Activated naive CD8-positive, alpha-beta T cell treated with anti-CD3 and anti-CD28 coated beads for 36 hours (primary cell): ENCODE measurements around the gene BGN. TPM values are rescaled to one million over a fixed set of nuclear protein-coding genes. Genes with fewer than 3 reads are reported as not detected.

Experiments used
- DNase-seq: peaks from one replicate; pipeline ENCODE4 v3.0.0; 2021
- H3K27ac Mint-ChIP-seq: one replicate; pipeline ENCODE4 v1.8.0; 2022; ENCODE audit warnings: mild to moderate bottlenecking, moderate library complexity, mixed read lengths
- H3K27me3 Mint-ChIP-seq: one replicate; pipeline ENCODE4 v1.8.0; 2022; ENCODE audit warnings: mild to moderate bottlenecking, mixed read lengths
- H3K36me3 Mint-ChIP-seq: one replicate; pipeline ENCODE4 v1.8.0; 2021; ENCODE audit warnings: mild to moderate bottlenecking, mixed read lengths
- H3K4me1 Mint-ChIP-seq: one replicate; pipeline ENCODE4 v1.8.0; 2021; ENCODE audit warnings: mixed read lengths
- H3K4me3 Mint-ChIP-seq: one replicate; pipeline ENCODE4 v1.8.0; 2022; ENCODE audit warnings: mild to moderate bottlenecking, moderate library complexity, mixed read lengths
- H3K9me3 Mint-ChIP-seq: one replicate; pipeline ENCODE4 v1.8.0; 2022; ENCODE audit warnings: mixed read lengths
- total RNA-seq, 2 experiments: library from RNA; stranded (reverse); gene quantifications; one replicate each; pipeline ENCODE4 v1.2.3, GENCODE V29; 2021

BGN gene
- total RNA-seq, result not detected

GRCh38 chrX:153494541-153495361, at the start of gene BGN:
Gene BGN, plus strand, starts transcription at chrX:153494980. Its CDS starts 9,652 bp downstream, at chrX:153504632.
- Mint-ChIP-seq H3K9me3 (no peaks in the 10 kb centered on the region), H3K27me3 (peaks cover 5% of the 10 kb centered on the region), H3K4me1 (no peaks in the 10 kb centered on the region), H3K36me3 (no peaks in the 10 kb centered on the region), H3K4me3 (no peak within 1 kb of the TSS), H3K27ac (no peak within 1 kb of the TSS)
- peak; percentile 11 for DNase-seq

DNA sequence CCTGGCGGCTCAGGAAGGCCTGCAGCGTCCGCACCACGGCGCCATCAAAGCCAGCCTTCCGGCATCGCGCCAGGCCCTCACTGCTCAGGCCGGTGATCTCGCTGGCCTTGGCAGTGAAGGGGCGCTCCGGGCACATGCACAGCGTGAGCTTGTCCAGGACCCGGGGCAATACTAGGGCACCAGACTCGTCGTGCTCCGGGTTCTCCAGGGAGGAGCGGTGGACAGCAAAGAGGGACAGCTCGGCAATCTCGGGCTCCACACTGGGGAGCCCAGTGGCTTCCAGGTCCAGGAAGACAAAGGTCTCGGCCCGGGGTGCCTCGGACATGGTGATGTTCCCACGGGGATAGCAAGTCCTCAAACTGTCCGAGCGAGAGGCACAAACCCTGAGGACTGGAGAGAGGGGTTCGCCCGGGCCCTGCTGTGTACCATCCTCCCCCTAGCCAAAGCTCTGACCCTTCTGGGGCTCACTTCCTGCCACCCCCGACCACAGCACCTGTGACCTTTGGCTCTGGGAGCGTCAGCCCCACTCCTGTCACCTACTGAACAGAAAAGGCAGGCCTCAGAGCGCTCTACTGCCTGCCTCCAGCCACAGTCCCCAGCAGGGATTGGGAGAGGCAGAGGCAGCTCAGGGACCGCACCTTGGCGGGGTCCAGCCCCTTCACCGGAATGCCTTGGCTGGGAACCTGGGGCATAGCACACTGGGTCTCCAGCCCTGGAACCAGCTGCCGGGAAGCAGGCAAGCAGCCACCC, 49.5 kb upstream of the BGN start:
- Mint-ChIP-seq H3K9me3 (no peaks in the 10 kb centered on the region), H3K4me1 (no peaks in the 10 kb centered on the region), H3K4me3 (no peak overlapping the region), H3K27me3 (no peaks in the 10 kb centered on the region), H3K27ac (no peak overlapping the region), H3K36me3 (no peaks in the 10 kb centered on the region)
- DNase-seq, result no peak

GRCh38 chrX:153445856-153446635, 48.7 kb upstream of the BGN start, which contains the start of gene TREX2:
Gene TREX2, minus strand, starts transcription at chrX:153446056. Its CDS starts 626 bp downstream, at chrX:153445430.
- Mint-ChIP-seq H3K27ac (no peak within 1 kb of the TSS), H3K27me3 (no peaks in the 10 kb centered on the region), H3K9me3 (no peaks in the 10 kb centered on the region), H3K4me3 (no peak within 1 kb of the TSS), H3K36me3 (no peaks in the 10 kb centered on the region), H3K4me1 (no peaks in the 10 kb centered on the region)
- no peak for DNase-seq

GRCh38 chrX:153446636-153446936, 48.2 kb upstream of the BGN start:
- no peak for DNase-seq
- Mint-ChIP-seq H3K4me3 (no peak overlapping the region), H3K9me3 (no peaks in the 10 kb centered on the region), H3K27me3 (no peaks in the 10 kb centered on the region), H3K27ac (no peak overlapping the region), H3K36me3 (no peaks in the 10 kb centered on the region), H3K4me1 (no peaks in the 10 kb centered on the region)

DNA sequence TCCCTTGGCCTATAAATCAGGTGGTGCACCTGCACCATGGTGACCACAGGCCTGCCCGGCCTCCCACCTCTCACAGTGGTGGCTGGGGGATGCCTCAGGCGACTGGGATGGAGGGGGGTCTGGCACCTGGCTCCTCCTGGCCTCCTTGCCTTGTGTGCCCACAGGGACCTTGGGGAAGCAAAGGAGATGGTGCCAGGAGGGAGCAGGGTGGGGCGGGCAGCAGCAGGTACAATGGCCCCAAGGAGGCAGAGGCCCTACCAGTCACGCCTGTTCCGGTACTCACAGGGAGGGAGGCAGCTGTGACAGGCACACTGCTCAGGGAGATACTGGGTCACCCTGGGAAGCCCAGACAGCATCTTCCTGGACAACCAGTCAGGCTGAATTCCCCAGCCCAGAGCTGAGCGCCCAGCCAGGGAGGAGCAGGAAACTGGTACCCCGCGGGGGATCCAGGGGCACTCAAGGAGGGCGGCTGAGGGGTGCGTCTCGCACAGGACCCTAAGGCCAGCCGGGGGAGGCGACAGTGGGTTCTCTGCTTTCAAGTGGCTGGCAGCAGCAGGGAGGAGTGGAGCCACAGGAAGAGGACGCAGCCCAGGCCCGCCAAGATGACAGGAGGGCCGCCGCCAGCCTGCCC, 47.7 kb upstream of the BGN start:
- Mint-ChIP-seq H3K4me1 (no peaks in the 10 kb centered on the region), H3K9me3 (no peaks in the 10 kb centered on the region), H3K4me3 (no peak overlapping the region), H3K27me3 (no peaks in the 10 kb centered on the region), H3K27ac (no peak overlapping the region), H3K36me3 (no peaks in the 10 kb centered on the region)
- no peak for DNase-seq

DNA sequence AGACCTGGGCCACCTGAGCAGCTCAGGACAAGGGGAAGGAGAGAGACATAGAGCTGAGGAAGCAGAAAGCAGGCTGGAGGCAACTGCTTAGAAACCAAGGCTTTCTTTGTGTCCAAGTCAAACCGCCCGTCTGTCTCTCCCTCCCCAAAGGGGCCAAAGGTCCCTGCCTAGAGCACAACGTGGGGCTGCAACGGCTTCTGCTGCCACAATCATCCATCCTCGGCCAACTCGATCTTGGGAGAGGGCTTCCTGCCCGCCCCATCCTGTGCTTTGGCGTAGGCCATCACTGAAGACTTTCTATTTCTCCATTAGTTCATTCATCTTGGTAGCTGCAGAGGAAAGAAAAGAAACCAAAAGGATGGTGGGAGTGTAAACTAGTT, 47.2 kb upstream of the BGN start:
- no peak overlapping the region for H3K4me3 Mint-ChIP-seq
- H3K4me1 Mint-ChIP-seq, result no peaks in the 10 kb centered on the region
- no peak for DNase-seq
- H3K27ac Mint-ChIP-seq, result no peak overlapping the region
- H3K27me3 Mint-ChIP-seq, result no peaks in the 10 kb centered on the region
- H3K9me3 Mint-ChIP-seq, result no peaks in the 10 kb centered on the region
- no peaks in the 10 kb centered on the region for H3K36me3 Mint-ChIP-seq

DNA sequence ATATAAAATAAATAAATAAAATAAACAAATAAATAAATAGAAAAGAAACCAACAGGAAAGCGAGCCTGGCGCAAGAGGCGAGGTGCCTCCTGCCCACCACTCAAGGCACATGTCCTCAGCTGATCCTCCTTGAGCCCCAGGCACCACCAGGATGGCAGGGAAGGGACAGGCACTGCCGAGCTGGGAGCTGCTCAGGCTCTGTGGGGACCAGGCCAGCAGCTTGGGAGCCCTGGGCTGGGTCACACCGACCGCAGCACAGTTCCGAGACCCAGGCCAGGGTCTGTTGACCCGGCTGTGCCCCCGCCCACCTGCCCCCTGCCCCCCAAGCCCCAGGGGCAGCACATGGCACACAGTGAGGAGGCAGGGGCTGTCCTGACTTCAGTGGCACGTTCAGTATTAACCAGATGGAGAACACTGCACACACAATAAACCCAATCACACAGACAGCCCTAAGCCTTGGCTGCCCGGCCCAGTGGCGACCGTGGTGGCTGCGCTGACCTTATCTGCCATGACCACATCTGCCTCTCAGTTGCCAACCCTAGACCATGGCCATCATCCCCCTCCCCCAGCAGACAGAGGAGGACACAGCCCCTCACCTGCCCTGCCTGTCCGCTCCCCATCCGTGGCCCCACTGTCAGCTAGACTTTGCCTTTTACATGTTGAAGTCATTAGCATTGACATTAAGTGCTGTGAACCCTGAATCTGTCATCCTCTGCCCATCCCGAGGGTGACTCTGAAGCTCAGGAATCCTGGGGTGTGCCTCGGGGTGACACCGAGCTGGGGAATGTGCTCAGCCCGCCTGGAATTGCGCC, 46.0 kb upstream of the BGN start:
- Mint-ChIP-seq H3K4me3 (no peak overlapping the region), H3K9me3 (no peaks in the 10 kb centered on the region), H3K27ac (no peak overlapping the region), H3K27me3 (no peaks in the 10 kb centered on the region), H3K4me1 (no peaks in the 10 kb centered on the region), H3K36me3 (no peaks in the 10 kb centered on the region)
- DNase-seq, result no peak

DNA sequence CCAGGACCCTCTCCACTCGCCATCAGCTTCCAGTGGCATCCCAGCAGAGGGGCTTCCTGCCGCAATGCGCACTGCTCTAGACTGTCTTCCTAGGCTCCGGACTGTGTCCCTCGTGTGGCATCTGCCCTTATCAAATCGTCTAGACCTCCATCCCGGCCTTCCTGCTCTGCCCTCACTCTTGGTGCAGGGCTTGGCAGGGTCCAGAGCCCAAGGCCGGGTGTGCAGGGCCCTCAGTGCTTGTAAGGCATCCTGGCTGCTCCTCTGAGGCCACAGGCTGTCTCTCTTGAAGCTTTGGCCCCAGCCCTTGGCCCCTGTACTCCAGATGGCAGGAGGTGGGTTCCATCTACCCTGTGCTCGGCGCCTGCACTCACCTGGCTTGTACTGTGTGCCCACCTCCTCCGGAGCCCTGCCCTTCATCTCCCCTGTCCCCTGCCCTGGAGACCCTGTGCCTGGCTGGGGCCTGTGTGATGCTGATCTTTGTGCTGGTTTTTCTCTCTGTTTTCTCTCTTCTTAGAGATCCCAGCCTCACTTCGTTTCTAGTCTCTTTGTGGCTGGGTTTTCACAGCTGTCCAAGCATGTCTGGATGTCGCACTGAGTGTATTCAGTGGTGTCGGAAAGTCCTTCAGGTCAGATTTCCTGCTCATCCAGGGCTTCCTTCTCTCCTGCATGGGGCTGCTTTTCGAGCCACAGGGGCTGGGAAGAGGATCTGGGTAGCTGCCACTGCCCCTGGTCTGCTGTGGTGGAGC, 45.2 kb upstream of the BGN start:
- Mint-ChIP-seq H3K27me3 (no peaks in the 10 kb centered on the region), H3K4me3 (no peak overlapping the region), H3K4me1 (no peaks in the 10 kb centered on the region), H3K27ac (no peak overlapping the region), H3K9me3 (no peaks in the 10 kb centered on the region), H3K36me3 (no peaks in the 10 kb centered on the region)
- no peak for DNase-seq

GRCh38 chrX:153450114-153450948, 44.4 kb upstream of the BGN start:
- no peaks in the 10 kb centered on the region for H3K27me3 Mint-ChIP-seq
- no peak for DNase-seq
- H3K27ac Mint-ChIP-seq, result no peak overlapping the region
- no peaks in the 10 kb centered on the region for H3K4me1 Mint-ChIP-seq
- no peak overlapping the region for H3K4me3 Mint-ChIP-seq
- H3K9me3 Mint-ChIP-seq, result no peaks in the 10 kb centered on the region
- no peaks in the 10 kb centered on the region for H3K36me3 Mint-ChIP-seq

DNA sequence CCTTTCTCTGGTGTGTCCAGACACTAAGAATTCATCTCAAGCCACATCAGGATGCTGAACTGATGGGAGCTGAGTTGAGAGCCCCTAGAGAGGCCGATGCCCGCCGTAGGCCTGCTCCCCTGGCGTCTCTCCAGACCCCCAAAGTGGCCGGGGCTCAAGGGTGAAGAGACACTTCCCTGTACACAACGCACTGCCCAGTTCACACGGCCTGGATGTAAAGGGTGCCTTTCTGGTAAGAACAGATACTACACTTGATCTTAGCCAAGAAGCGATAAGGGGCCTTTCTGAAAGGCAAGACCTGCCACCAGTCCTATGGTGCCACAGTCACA, 43.9 kb upstream of the BGN start:
- H3K4me3 Mint-ChIP-seq, result no peak overlapping the region
- no peaks in the 10 kb centered on the region for H3K27me3 Mint-ChIP-seq
- H3K4me1 Mint-ChIP-seq, result no peaks in the 10 kb centered on the region
- DNase-seq, result no peak
- H3K9me3 Mint-ChIP-seq, result no peaks in the 10 kb centered on the region
- H3K27ac Mint-ChIP-seq, result no peak overlapping the region
- no peaks in the 10 kb centered on the region for H3K36me3 Mint-ChIP-seq

DNA sequence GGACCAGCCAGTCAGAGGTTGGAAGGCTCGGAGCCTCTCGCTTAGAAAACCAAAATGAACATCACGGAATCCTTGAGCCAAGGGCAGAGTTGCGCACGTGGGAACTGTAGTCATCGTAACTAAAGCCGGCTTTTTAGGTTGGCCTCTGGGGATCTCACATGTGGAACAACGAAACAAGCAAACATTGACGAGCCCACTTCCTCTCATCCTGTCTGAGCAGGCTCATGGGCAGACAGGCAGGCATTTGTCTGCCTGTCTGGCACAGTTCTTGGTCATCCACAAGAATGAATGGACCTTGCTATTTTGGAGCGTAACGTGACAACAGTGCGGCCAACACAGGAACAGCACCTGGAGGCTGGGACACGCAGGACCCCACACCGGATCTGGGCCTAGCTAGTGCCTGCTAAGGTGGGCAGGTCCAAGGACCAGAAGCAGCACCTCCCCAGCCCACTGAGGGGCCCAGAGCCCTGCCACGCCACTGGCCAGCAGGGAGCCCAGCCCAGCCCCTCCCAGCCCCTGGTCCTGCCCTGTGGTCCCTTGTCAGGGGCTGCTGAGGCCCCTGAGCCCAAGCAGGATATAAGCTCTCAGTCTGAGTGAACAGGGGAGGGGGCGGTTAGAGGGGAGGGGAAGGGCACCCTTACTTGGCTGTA, 39.8 kb upstream of the BGN start:
- H3K27ac Mint-ChIP-seq, result no peak overlapping the region
- no peaks in the 10 kb centered on the region for H3K4me1 Mint-ChIP-seq
- no peak overlapping the region for H3K4me3 Mint-ChIP-seq
- H3K27me3 Mint-ChIP-seq, result no peaks in the 10 kb centered on the region
- DNase-seq, result no peak
- peaks cover 2% of the 10 kb centered on the region for H3K36me3 Mint-ChIP-seq
- H3K9me3 Mint-ChIP-seq, result no peaks in the 10 kb centered on the region

DNA sequence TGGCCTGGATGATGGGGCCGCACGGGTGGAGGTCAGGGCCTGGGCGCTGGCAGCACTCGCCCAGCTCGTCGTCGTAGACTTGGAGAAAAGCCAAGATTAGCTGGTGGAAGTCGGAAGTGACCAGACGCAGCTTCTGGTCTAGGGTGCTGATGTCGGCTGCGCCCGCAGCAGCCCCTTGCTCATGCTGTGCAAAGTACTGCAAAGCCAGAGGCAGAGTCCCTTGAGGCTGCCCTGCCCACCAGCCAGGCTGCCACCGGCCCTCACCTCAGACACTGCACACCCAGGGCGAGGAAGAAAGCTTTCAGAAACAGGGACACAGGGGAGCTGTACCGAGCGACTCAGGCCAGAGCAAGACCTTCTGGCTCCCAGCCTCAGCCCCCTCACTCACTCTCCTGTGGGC, 39.2 kb upstream of the BGN start:
- Mint-ChIP-seq H3K9me3 (no peaks in the 10 kb centered on the region), H3K27ac (no peak overlapping the region), H3K4me1 (no peaks in the 10 kb centered on the region), H3K27me3 (no peaks in the 10 kb centered on the region), H3K4me3 (no peak overlapping the region), H3K36me3 (peaks cover 4% of the 10 kb centered on the region)
- DNase-seq, result no peak

- no peak overlapping the region for H3K27ac Mint-ChIP-seq
- H3K9me3 Mint-ChIP-seq, result no peaks in the 10 kb centered on the region
- H3K27me3 Mint-ChIP-seq, result no peaks in the 10 kb centered on the region
- H3K36me3 Mint-ChIP-seq, result peaks cover 6% of the 10 kb centered on the region
- H3K4me1 Mint-ChIP-seq, result no peaks in the 10 kb centered on the region
- DNase-seq, result no peak
- H3K4me3 Mint-ChIP-seq, result no peak overlapping the region
Observed at GRCh38 chrX:153456161-153456560, 38.6 kb upstream of the BGN start.
